ENCODE data around the gene AGAP3. TPM values are rescaled to one million over a fixed set of nuclear protein-coding genes. Genes with fewer than 3 reads are reported as not detected.

Gene AGAP3
- total RNA-seq, 1 experiment from 2014 or later = 70.2 TPM

- DNase-seq = peak; percentile 79 to 91
- POLR2A ChIA-PET = interaction anchor here (0.6 kb wide), 1 partner anchor 31 kb away, joined by 3 read pairs; the partner anchor contains the start of gene ABCB8
- Mint-ChIP-seq H3K27me3 (ENCODE audit: insufficient read depth, unreplicated experiment) (no peaks in the 10 kb centered on the region), H3K4me3 (ENCODE audit: unreplicated experiment) (peak within 1 kb of the TSS; percentile 95), H3K36me3 (ENCODE audit: insufficient read depth, unreplicated experiment) (peaks cover 41% of the 10 kb centered on the region), H3K4me1 (ENCODE audit: low read depth, unreplicated experiment) (peaks cover 25% of the 10 kb centered on the region), H3K9me3 (ENCODE audit: unreplicated experiment) (no peaks in the 10 kb centered on the region), H3K27ac (ENCODE audit: unreplicated experiment) (peak within 1 kb of the TSS; percentile 94)
- no peaks in the 10 kb centered on the region for H3K9me3 ChIP-seq
- H3K36me3 ChIP-seq (ENCODE audit: control insufficient read depth, insufficient read depth, low read length) = no peaks in the 10 kb centered on the region; the same call in 1 of the 2 replicates
- peaks cover 30% of the 10 kb centered on the region for H3K4me1 ChIP-seq
- peak within 1 kb of the TSS; percentile 59 for H3K4me3 ChIP-seq (ENCODE audit: low read depth, low read length)
- CTCF ChIA-PET = interaction anchor here (1.7 kb wide), 1 partner anchor 31 kb away, joined by 7 read pairs; the partner anchor contains the start of gene ABCB8
- peak; percentile 80 to 82 for TF ChIP-seq CTCF (IDR thresholded peaks at IDR 0.05; ENCODE audit: insufficient read depth in 1 of 2, low read depth in 1 of 2, low read length in 1 of 2, severe bottlenecking in 1 of 2, unreplicated experiment in 1 of 2)
- intact Hi-C loops (cut with micrococcal nuclease; ENCODE audit: unreplicated experiment) = loop anchor here (2.0 kb wide), 1 partner anchor 51 kb away; no protein-coding TSS in a partner anchor
- no peaks in the 10 kb centered on the region for H3K27me3 ChIP-seq (replicated peaks; ENCODE audit: control insufficient read depth, insufficient read depth, low read length)
- no TSS peak for BruUV-seq (replicated peaks)
Observed at GRCh38 chr7:151059367-151060112, 26.7 kb upstream of the AGAP3 start, which contains the start of gene SLC4A2. Gene SLC4A2 (plus strand): TSS chr7:151059589. CDS start chr7:151061988, 2,399 bp downstream.

GRCh38 chr7:151060113-151060415, 26.2 kb upstream of the AGAP3 start:
- ChIA-PET CTCF (interaction anchor here (1.7 kb wide), 1 partner anchor 32 kb away, joined by 7 read pairs; the partner anchor contains the start of gene ABCB8), POLR2A (no interaction called here)
- DNase-seq = no peak
- Histone ChIP-seq H3K9me3 (no peaks in the 10 kb centered on the region), H3K4me1 (peaks cover 30% of the 10 kb centered on the region), H3K27me3 (replicated peaks; ENCODE audit: control insufficient read depth, insufficient read depth, low read length) (no peaks in the 10 kb centered on the region), H3K4me3 (ENCODE audit: low read depth, low read length) (peak overlapping the region; percentile 59), H3K36me3 (ENCODE audit: control insufficient read depth, insufficient read depth, low read length) (peaks cover 3% of the 10 kb centered on the region)
- Mint-ChIP-seq H3K9me3 (ENCODE audit: unreplicated experiment) (no peaks in the 10 kb centered on the region), H3K27me3 (ENCODE audit: insufficient read depth, unreplicated experiment) (no peaks in the 10 kb centered on the region), H3K36me3 (ENCODE audit: insufficient read depth, unreplicated experiment) (peaks cover 41% of the 10 kb centered on the region), H3K4me3 (ENCODE audit: unreplicated experiment) (peak overlapping the region; percentile 95), H3K27ac (ENCODE audit: unreplicated experiment) (peak overlapping the region; percentile 94), H3K4me1 (ENCODE audit: low read depth, unreplicated experiment) (peaks cover 25% of the 10 kb centered on the region)
- no peak for TF ChIP-seq CTCF (IDR thresholded peaks at IDR 0.05; ENCODE audit: insufficient read depth in 1 of 2, low read depth in 1 of 2, low read length in 1 of 2, severe bottlenecking in 1 of 2, unreplicated experiment in 1 of 2)
- no TSS peak for BruUV-seq (replicated peaks)
- intact Hi-C loops (cut with micrococcal nuclease; ENCODE audit: unreplicated experiment) = no loop called here

GRCh38 chr7:151060416-151061212, 25.7 kb upstream of the AGAP3 start:
- Histone ChIP-seq H3K36me3 (ENCODE audit: control insufficient read depth, insufficient read depth, low read length) (peaks cover 3% of the 10 kb centered on the region), H3K4me1 (peaks cover 30% of the 10 kb centered on the region), H3K27me3 (replicated peaks; ENCODE audit: control insufficient read depth, insufficient read depth, low read length) (no peaks in the 10 kb centered on the region), H3K4me3 (ENCODE audit: low read depth, low read length) (peak overlapping the region; percentile 59), H3K9me3 (no peaks in the 10 kb centered on the region)
- Mint-ChIP-seq H3K27me3 (ENCODE audit: insufficient read depth, unreplicated experiment) (no peaks in the 10 kb centered on the region), H3K27ac (ENCODE audit: unreplicated experiment) (peak overlapping the region; percentile 94), H3K9me3 (ENCODE audit: unreplicated experiment) (no peaks in the 10 kb centered on the region), H3K36me3 (ENCODE audit: insufficient read depth, unreplicated experiment) (peaks cover 47% of the 10 kb centered on the region), H3K4me3 (ENCODE audit: unreplicated experiment) (peak overlapping the region; percentile 95), H3K4me1 (ENCODE audit: low read depth, unreplicated experiment) (peaks cover 25% of the 10 kb centered on the region)
- DNase-seq = no peak
- intact Hi-C loops (cut with micrococcal nuclease; ENCODE audit: unreplicated experiment) = no loop called here
- POLR2A ChIA-PET = interaction anchor here (0.5 kb wide), 1 partner anchor 55 kb away, joined by 3 read pairs; no protein-coding TSS in a partner anchor
- CTCF ChIA-PET = interaction anchor here (0.6 to 1.7 kb wide), 3 partner anchors 32 to 179 kb away, joined by 4 to 7 read pairs (median 5); partner anchors contain the start of gene ABCB8
- no TSS peak for BruUV-seq (replicated peaks)
- no peak for TF ChIP-seq CTCF (IDR thresholded peaks at IDR 0.05; ENCODE audit: insufficient read depth in 1 of 2, low read depth in 1 of 2, low read length in 1 of 2, severe bottlenecking in 1 of 2, unreplicated experiment in 1 of 2)

All from Caco-2 (cell line).